Body of pancreas (tissue), 4 donors: ENCODE measurements around the gene FHAD1. TPM values are rescaled to one million over a fixed set of nuclear protein-coding genes. Genes with fewer than 3 reads are reported as not detected.

Experiments
- ATAC-seq: fragments of 150-250 bp; one replicate; pipeline ENCODE4 v1.9.1; 2016
- DNase-seq, 4 donors: peaks; one replicate each; pipeline ENCODE4 v3.0.0-alpha.2; 2019
- H3K27ac ChIP-seq, 4 donors: fragments of 200-600 bp; sonication (generic); 1 replicate in 3 of 4; 2 replicates in 1 of 4; pipeline versions ENCODE4 v1.5.1 to v1.6.1; 2016 to 2019; ENCODE audit warnings: mild to moderate bottlenecking in 1 of 4, mixed read lengths in 1 of 4, moderate library complexity in 1 of 4
- H3K27me3 ChIP-seq, 2 donors: fragments of 200-600 bp; sonication (generic); one replicate each; pipeline ENCODE4 v1.6.0; 2016; ENCODE audit warnings: mild to moderate bottlenecking in 1 of 2
- H3K36me3 ChIP-seq, 2 donors: fragments of 200-600 bp; sonication (generic); replicated peaks in 1 of 2; 2 replicates each; pipeline ENCODE4 v1.5.1; 2016; ENCODE audit warnings: low read depth in 2 of 2; ENCODE audit not compliant: insufficient read depth in 1 of 2
- H3K4me1 ChIP-seq: fragments of 200-600 bp; sonication (generic); one replicate; pipeline ENCODE4 v1.6.0; 2016
- H3K4me3 ChIP-seq, 2 donors: fragments of 200-600 bp; sonication (generic); 1 replicate in 1 of 2; 2 replicates in 1 of 2; pipeline ENCODE4 v1.5.1; 2016 to 2019
- H3K9me3 ChIP-seq, 3 donors: fragments of 200-600 bp; sonication (generic); 1 replicate in 2 of 3; 2 replicates in 1 of 3; pipeline ENCODE4 v1.5.1; 2016
- CTCF ChIP-seq, 7 experiments: fragments of 450-650 bp in 4 of 7; fragments of 200-600 bp in 3 of 7; sonication (generic) in 3 of 7; IDR thresholded peaks; one replicate each; pipeline ENCODE4 v1.5.1; 2016 to 2019; ENCODE audit warnings: antibody characterized with exemption in 7 of 7
- POLR2A ChIP-seq, 3 donors: fragments of 450-650 bp; IDR thresholded peaks; one replicate each; pipeline ENCODE4 v1.6.1; 2016; ENCODE audit warnings: antibody characterized with exemption in 3 of 3, mild to moderate bottlenecking in 2 of 3
- WGBS, 2 donors: methylation state at CpG; one replicate each; pipeline ENCODE4 v1.1.5; 2017; 5-methylcytosine and 5-hydroxymethylcytosine counted together
- intact Hi-C: fragments of 100-400 bp; cut with DNase I; formaldehyde crosslinking; loops from one replicate; pipeline ENCODE4 v1.15.1; 2023
- total RNA-seq, 2 donors: library from RNA; depleted of rRNA; stranded (reverse); fragments of >200 nt; gene quantifications; one replicate each; pipeline ENCODE4 v1.1.0, GENCODE V29; 2016

Gene FHAD1
- total RNA-seq, 2 donors from 2014 or later, result 2.9 to 4.9 TPM

GRCh38 chr1:15336866-15337265, 89.8 kb downstream of the FHAD1 start:
- intact Hi-C loops, result loop anchor here (10.0 kb wide), 1 partner anchor 178 kb away; no protein-coding TSS in a partner anchor
- Histone ChIP-seq H3K4me3 (no peak overlapping the region), H3K9me3 (no peaks in the 10 kb centered on the region), H3K27ac (no peak overlapping the region), H3K4me1 (peaks cover 12% of the 10 kb centered on the region), H3K36me3 (no peaks in the 10 kb centered on the region), H3K27me3 (no peaks in the 10 kb centered on the region)
- TF ChIP-seq CTCF (IDR thresholded peaks at IDR 0.05) (no peak), POLR2A (IDR thresholded peaks at IDR 0.05) (no peak)
- ATAC-seq (no peak), DNase-seq (no peak)
- 84 to 87% methylated on average over 4 to 7 of the region's 7 CpGs for WGBS, 2 donors

- TF ChIP-seq CTCF (IDR thresholded peaks at IDR 0.05) (no peak), POLR2A (IDR thresholded peaks at IDR 0.05) (no peak)
- H3K9me3 ChIP-seq, result no peaks in the 10 kb centered on the region
- intact Hi-C loops, result loop anchor here (10.0 kb wide), 1 partner anchor 177 kb away; no protein-coding TSS in a partner anchor
- H3K36me3 ChIP-seq, result no peaks in the 10 kb centered on the region
- no peaks in the 10 kb centered on the region for H3K27me3 ChIP-seq
- no peak overlapping the region for H3K4me3 ChIP-seq
- H3K27ac ChIP-seq, result peak overlapping the region in 1 of 4 donors; percentile 10
- 79 to 90% methylated on average over 16 to 17 of the region's 17 CpGs for WGBS, 2 donors
- no peak for DNase-seq
- H3K4me1 ChIP-seq, result peaks cover 8% of the 10 kb centered on the region
- ATAC-seq, result peak; percentile 52
Measured at GRCh38 chr1:15337656-15338402, 90.8 kb downstream of the FHAD1 start.

GRCh38 chr1:15339570-15339969, 92.5 kb downstream of the FHAD1 start:
- 64% methylated on average over 4 of the region's 4 CpGs for WGBS, 2 donors
- no peak overlapping the region for H3K4me3 ChIP-seq
- ATAC-seq (no peak), DNase-seq (no peak)
- no peaks in the 10 kb centered on the region for H3K27me3 ChIP-seq
- TF ChIP-seq POLR2A (IDR thresholded peaks at IDR 0.05), result no peak
- TF ChIP-seq CTCF (IDR thresholded peaks at IDR 0.05), result no peak
- H3K27ac ChIP-seq, result no peak overlapping the region
- no peaks in the 10 kb centered on the region for H3K36me3 ChIP-seq
- intact Hi-C loops, result loop anchor here (10.0 kb wide), 1 partner anchor 175 kb away; no protein-coding TSS in a partner anchor
- peaks cover 20% of the 10 kb centered on the region for H3K4me1 ChIP-seq
- H3K9me3 ChIP-seq, result no peaks in the 10 kb centered on the region

GRCh38 chr1:15341228-15341627, 94.2 kb downstream of the FHAD1 start:
- intact Hi-C loops, result no loop called here
- 66 to 68% methylated on average over 2 of the region's 2 CpGs for WGBS, 2 donors
- Histone ChIP-seq H3K27me3 (no peaks in the 10 kb centered on the region), H3K36me3 (no peaks in the 10 kb centered on the region), H3K4me1 (peaks cover 20% of the 10 kb centered on the region), H3K4me3 (no peak overlapping the region), H3K27ac (no peak overlapping the region), H3K9me3 (no peaks in the 10 kb centered on the region)
- no peak for TF ChIP-seq POLR2A (IDR thresholded peaks at IDR 0.05)
- no peak for TF ChIP-seq CTCF (IDR thresholded peaks at IDR 0.05)
- DNase-seq (no peak), ATAC-seq (no peak)
